ENCODE measurements around the gene SH2D1B.

The SH2D1B gene

DNA sequence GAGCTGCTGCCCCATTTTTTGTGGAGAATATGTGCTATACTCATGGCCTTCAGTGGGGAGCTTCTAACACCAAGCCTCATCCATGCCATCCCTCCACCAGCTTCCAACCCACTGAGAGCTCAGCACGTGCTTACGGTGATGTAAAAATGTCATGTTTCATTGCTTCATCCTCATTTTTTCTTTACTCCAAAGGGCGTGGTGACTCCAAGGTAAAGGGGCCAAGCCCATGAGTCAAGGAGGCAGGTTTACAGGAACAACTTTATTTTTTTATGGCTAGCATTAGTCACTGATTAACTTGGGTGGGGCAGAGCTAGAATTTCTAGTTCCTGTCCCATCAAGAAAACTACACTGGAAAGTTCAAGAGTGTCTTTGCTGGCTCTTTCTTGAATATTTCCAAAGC is 30.6 kb downstream of the SH2D1B start, which contains the start of gene C1orf226:
TSS of gene C1orf226 (plus strand) at position 346 of the 400 bp plus-strand sequence. CDS start 174 bp downstream, outside the sequence.
- no peak for DNase-seq

DNA sequence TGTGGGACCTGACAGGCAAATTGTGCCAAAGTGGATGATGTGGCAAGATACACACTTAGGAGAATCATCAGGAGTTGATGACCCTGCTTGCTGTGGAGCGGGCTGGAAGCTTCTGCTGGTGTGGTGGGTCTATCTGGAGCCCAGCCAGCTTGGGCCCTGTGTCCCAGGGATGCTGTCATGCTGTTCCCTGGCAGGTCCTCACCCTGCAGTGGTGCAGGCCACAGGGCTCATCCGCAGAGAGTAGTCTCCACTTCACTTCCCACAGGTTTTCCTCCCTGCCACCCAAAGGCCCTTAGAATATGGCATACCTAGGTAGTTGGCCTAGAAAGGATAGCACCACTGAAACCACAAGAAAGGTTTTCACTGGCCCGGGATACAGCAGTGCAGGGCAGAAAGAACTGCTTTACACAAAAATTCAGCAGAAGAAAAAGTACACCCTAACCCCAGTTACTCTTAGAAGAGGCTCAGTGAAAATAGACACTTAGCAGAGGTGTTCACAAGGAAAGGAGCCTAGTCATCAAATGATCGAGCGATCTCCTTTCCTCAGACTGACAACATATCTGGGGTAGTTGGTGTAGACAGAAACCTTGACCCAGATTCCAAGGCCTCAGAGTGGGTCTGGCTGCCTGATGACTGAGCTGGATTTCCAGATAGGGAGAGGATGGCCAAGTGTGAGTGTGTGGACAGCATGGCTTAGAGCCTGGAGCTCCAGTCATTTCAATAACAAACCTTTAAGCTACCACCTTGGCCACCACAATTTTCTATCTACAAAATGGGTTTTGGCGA is 31.7 kb downstream of the SH2D1B start:
- DNase-seq, result no peak

DNA sequence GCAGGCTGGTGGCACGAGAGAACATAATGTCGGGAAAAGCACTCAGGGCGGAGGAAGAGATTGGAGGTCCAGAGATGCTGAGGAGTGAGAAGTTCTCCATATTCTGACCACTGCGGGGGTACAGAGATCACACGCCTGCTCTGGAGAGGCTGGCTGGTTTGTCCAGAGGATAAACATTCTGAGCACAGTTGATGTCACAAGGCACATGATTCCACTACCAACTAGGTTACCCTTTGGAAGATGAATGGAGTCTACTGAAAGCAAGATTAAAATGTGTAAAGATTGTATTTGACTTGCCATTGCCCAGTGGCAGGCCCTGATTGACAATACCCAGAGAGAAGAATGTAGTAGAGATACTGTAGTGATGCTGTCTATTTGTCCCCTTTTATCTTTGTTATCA is 35.2 kb downstream of the SH2D1B start, which contains the start of gene SPATA46:
TSS of gene SPATA46 (minus strand) at position 164 of the 400 bp plus-strand sequence. CDS start at position 100, 64 bp downstream.
- DNase-seq, result no peak

DNA sequence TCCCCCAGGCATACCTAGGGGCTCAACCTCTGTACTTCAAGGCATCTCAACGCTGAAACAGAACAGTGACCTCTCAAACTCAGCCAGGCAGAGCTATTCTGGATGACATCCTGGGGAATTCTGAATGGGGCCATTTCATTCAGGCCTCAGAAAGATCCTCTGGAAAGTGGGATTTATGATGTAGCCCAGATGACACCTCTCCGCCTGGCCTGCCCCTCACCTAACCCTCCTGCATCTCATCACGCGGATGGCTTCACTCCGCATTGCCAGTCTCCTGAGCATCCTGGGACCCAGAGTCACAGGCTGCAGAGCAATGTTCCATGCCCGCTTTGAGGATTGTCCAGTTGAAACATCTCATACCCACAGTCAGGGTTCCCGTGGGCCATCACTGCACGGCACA is 36.5 kb downstream of the SH2D1B start:
- DNase-seq, result no peak

DNA sequence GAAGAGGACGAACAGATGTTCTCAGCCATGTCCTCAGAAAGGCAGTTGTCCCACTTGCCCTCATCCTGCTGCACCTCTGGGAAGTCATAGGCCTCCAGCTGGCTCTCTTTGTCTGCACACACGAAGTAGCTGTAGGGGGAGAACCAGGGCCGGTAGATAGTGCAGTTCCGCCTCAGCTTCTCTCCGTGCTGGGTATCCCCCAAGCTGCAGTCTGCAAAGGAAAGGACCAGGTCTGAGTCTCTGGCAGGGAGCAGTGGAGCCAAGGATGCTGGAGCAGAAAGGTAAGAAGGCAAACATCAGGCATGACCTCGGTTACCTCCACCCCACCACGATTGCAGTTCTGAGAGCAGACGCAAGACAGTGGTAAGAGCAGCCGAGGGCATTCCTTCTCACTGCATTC is 37.5 kb downstream of the SH2D1B start:
- no peak for DNase-seq

DNA sequence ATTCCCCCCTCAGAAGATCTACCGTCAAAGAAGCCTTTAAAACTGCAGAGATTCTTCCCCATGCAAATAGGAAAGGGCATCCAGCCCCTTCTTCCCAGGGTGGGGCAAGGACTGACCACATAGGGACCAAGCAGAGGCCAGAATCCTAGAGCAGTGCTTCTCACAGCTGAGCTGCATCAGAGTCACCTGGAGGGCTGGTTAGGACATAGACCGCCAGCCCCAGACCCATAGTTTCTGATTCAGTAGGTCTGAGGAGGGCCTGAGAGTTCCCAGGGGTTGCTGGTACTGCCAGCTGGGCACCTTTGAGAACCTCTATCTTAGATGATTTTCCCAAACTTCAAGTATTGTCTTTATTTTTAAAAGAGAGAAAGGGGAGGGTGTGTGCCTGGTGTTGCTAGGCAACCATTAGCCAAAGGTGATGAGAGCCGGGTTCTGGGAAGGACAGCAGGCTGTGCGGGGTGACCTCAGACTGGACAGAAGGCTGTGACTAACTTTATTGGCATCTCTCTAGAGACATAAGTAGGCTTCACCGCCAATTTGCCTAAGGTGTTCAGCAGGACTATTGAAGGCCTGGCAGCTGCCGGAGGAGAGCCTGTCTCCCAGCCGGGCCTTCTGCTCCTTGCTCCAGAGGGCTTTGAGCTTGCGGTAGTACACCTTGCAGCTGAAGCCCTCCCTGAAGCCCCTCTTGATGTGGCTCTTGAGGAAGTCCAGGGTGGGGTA is 38.2 kb downstream of the SH2D1B start:
- no peak for DNase-seq

DNA sequence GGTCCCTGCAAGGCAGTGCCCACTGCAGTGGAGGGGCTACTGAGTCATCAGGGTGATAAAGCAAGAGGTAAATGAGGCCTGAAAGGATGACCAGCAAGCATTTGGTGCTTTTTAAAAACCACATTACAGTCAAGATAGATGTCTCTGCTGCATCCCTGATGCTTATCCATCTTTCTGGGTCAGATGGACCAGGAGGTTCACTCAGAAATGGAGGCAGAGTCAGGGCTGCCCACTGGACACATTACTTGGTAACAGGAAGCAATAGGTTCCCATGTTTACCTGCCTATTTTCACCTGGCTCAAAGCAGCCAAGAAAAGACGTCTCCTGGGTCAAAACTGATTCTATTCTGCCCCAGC is 38.9 kb downstream of the SH2D1B start:
- no peak for DNase-seq

DNA sequence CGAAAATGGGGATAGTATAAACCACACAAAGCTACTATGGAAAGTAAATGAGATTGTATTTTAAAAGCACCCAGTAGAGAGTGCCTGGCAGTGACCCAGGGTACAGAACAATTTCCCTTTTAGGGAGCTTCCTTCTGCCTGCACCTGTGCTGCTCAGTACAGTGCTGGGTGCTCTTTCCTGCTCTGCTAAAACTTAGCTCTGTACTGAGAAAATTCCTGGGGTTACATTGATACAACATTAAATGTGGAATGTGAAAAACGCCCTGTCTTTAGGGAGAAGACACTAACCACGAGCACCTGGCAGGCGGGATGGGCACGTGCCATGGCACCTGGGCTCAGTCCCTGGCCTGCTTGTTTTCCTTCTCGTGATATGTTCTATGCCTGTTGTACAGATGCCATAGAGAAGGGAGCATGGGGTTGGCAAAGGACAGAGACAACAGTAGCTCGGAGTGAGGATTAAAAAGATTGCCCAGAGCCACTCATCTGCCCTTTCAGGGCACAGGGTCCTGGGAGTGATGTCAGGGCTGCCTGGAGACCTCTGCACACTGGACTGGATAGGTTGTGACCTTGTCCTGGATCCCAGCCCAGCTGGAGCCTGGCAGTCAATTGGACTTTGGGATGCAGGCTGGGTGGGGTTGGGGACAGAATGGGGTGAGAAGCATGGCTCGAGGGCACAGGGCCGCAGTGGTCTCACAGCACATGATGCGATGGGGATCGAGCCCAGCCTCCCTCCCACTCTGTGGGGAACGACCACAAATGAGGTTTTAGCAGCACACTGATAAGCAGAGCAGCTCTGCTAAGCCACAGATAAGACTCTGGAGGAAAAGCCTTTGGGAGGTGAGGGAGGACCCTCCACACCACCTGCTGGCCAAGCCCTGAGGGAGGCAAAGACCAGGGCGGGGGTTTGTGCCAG is 39.5 kb downstream of the SH2D1B start:
- DNase-seq, result no peak

DNA sequence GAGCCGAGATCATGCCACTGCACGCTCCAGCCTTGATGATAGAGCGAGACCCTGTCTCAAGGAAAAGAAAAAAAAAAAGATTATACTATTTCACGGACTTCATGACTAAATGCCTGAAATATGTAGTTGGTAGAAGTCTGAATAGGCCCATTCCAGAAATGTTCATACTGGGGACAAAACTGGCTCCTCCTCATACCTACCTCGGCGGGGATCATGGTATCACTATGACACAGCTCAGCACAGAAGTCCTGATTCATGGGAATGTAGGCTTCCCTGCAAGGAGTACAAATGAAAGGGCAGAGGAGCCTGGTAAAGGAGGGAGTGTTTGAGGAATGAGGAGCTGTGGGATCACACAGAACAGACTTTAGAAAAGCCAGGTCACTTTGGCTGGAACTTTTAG is 40.3 kb downstream of the SH2D1B start:
- DNase-seq, result no peak

DNA sequence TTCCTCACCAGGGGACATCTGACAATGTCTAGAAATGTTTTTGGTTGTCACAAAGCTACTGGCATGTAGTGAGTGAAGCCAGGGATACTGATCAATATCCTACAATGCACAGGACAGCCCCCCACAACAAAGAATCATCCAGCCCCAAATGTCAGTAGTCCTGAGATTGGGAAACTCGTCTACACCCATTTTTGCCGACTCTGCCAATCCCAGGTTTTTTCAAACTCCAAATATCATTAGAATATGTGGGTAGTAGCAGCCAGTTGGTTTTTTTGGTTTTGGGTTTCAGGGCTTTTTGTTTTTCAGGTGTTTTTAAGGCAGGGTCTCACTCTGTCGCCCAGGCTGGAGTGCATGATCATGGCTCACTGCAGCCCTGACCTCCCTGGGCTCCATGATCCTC is 41.2 kb downstream of the SH2D1B start:
- DNase-seq, result no peak

DNA sequence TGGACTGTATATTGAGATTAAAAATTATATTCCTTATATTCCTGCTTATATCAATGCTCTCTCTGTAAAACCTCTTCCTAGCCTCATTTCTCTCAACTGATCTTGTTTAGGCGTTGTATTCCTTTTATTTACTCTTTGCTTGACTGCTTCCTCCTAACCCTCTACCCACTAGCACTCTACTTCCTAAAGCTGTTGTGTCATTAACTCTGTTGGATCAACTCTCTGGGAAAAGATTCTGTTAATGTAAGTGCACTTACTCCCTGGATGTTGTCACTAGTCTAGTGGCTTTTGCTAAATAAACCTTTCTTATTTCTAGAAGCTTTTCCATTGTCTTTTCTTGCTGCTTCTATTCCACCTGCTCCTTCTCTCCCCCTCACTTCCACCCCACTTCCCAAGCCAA is 41.8 kb downstream of the SH2D1B start:
- no peak for DNase-seq

DNA sequence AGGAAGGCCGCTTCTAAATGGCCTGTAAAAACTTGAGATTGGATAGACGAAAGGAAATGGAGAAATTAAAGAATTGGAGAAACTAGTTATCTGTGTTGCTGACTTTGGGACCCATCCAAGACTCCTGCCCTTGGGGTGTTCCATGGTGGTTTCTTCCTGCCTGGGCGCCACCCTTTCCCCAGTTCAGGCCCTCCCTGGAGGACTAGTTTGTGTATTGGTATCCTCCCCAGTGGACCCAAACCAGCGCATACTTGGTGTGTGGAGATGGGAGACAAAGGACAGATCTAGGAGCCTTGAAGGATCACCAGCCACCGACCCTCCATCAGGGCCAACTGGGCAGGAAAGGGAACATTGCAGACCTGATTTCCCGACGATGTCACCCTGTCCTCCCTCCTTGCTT is 42.4 kb downstream of the SH2D1B start:
- DNase-seq, result no peak

DNA sequence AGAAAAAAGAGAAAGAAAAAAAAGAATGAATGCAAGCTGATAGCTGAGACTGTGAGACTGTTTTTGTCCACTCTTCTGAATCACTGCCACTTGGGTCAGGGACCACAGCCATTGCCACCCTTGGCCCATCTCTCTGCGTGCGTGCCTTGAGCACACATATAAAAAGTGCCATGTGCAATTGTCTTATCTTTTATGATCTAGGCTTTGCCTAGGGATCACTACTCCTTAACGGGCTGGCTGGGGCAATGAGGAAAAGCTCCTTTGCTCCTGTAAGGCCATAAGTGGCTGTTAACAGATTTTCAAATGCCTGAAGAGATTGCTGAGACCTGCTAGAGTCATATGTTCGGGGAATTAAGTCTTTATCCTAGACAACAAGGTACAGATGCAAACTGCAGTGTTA is 43.5 kb downstream of the SH2D1B start:
- no peak for DNase-seq

DNA sequence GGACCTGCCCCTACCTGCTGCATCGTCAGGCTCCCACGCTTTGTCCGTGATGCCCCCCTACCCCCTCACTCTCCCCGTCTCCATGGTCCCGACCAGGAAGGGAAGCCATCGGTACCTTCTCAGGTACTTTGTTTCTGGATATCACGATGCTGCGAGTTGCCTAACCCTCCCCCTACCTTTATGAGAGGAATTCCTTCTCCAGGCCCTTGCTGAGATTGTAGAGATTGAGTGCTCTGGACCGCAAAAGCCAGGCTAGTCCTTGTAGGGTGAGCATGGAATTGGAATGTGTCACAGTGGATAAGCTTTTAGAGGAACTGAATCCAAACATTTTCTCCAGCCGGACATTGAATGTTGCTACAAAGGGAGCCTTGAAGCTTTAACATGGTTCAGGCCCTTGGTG is 44.2 kb downstream of the SH2D1B start:
- DNase-seq, result no peak

DNA sequence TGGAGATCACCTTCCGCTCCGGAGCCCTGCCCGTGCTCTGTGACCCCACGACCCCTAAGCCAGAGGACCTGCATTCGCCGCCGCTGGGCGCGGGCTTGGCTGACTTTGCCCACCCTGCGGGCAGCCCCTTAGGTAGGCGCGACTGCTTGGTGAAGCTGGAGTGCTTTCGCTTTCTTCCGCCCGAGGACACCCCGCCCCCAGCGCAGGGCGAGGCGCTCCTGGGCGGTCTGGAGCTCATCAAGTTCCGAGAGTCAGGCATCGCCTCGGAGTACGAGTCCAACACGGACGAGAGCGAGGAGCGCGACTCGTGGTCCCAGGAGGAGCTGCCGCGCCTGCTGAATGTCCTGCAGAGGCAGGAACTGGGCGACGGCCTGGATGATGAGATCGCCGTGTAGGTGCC is 44.9 kb downstream of the SH2D1B start:
- no peak for DNase-seq

DNA sequence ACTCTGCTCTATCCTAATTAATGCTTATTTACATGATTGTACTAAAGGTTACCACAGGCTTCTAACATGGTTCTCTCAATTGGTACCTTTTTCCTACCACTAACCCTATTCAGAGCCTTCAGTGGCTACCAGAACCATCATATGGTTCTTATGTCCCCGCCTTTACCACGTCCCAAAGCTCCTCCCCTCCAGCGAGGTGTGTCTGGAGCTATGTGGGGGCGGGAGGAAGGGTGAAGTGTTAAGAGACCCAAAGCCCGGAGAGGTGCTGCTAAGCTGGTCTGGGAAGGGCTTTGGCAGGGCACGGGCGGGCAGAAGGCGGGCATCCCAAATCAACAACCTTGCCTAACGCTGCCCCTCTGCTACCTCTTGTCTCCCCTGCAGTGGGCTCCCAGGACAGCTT is 45.3 kb downstream of the SH2D1B start:
- no peak for DNase-seq

DNA sequence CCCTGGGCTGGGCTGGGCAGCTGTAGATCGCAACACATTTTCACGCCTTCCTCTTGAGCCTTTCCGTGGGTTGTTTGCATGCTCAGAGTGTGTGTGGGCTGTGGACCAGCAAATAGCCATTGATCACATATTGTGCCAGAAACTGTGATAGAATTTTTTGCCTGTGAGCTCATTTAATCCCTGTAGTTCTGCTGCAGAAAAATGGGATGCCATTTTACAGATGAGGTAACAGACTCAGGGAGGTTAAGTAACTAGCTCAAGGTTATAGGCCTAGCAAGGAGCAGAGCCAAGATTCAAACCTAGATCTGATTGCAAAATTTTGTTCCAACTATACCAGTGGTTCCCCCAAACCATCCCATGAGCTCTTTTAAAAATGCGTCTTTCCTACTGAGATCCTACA is 45.8 kb downstream of the SH2D1B start:
- DNase-seq, result no peak

DNA sequence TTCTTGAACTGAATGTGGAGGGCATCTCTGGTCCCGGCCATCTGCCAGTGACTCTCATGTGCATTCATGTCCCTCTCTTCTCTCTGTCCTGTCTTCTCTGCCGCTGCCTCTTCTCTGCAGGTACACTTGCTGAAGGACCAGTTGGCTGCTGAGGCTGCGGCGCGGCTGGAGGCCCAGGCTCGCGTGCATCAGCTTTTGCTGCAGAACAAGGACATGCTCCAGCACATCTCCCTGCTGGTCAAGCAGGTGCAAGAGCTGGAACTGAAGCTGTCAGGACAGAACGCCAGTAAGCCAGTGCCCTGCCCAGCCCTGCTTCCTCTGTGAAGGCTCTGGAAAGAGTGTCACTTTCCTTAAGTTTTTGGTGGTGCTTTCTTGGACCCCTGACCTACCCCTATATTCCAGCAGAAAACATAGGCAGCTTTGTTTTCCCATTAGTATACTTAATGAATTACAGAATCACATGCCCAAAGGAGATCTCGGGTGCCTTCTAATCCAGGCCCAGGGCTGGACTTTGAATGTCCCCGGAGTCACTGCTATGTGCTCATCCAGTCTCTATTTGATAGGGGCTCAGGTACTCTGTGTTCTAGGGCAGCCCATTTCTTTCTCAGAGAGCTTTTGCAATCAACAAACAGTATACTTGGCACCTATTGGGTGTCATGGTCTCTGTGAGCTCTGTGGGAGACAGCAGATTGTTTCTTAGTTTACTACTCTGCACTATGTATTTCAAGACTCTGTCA is 46.5 kb downstream of the SH2D1B start:
- DNase-seq, result no peak

DNA sequence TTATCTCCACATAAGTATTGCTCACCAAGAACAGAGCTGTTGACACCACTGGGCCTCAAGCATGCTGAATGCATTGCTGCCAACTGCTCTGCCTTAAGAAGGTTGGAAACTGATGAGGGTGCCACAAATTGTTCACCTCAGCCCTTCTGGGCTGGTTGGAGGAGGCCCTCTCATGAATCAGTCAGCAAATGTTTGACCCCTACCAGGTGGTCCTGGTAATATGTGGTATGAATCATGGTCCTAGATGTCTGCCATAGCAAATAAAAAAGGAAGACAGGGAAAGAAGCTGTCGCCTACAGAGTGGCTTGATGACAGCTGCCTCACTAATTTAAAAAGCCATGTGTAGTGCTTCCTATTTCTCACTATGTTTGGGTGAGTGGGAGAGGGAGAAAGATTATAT is 47.4 kb downstream of the SH2D1B start:
- DNase-seq, result no peak

DNA sequence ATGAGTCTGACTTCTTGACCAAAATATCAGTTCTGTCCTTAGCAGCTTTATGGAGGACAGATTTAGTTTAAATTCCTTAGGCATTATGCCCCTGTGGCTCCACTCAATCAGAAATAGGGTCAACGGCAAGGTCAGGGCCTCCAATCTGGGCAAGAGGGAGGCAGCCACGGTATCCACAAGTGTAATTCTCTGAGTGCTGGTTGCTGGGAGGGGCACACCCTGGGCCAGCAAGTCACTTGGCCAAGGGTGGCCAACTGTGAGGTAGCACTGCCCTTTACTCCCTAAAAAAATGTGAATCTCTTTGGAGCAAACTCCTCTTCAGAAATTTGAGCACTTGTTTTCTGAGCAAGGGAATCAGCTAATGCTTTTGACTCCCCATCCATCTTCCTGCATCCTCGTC is 48.1 kb downstream of the SH2D1B start:
- DNase-seq, result no peak

DNA sequence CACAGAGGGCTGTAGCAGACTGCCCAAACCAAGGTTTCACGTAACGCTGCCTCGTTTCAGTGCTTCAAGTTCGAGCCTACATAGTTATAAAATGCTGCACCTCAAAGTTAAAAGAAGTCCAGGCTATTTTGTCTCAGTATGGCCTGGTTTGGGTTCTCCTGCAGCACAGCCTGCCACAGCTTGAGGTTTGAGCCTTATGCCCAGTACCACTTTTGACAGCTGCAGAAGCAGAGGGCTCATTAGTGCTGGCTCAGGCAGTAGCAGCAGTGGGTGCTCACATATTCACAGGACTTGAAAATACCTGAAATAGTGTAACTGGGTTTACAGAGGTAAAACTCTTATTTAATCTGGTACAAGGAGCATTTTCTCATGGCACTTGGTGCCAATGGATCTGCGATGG is 50.6 kb downstream of the SH2D1B start:
- no peak for DNase-seq

DNA sequence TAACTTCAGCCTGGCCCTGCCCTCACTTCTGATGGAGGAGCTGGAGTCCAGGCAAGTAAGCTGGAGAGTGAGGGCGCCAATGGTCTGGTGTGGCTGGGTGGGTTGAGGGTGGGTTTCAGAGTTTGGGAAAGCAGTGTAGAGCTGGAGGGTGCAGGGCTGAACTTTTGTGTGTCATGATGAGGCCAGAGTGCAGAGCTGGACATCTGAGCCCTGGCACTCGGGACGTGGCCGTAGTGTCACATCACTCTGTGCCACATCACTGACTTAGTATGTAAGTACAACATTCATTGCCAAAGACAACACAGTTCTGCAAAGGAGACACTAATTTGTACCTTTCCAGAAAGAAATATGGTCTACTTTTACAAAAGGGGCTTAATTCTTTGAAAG is 51.1 kb downstream of the SH2D1B start:
- no peak for DNase-seq

Measured in NCI-H2171 (cell line).